Measurements from ENCODE around the gene NEU4. TPM values are rescaled to one million over a fixed set of nuclear protein-coding genes. Genes with fewer than 3 reads are reported as not detected.

The NEU4 gene
- total RNA-seq, 1 donor from 2014 or later = 0.88 TPM

DNA sequence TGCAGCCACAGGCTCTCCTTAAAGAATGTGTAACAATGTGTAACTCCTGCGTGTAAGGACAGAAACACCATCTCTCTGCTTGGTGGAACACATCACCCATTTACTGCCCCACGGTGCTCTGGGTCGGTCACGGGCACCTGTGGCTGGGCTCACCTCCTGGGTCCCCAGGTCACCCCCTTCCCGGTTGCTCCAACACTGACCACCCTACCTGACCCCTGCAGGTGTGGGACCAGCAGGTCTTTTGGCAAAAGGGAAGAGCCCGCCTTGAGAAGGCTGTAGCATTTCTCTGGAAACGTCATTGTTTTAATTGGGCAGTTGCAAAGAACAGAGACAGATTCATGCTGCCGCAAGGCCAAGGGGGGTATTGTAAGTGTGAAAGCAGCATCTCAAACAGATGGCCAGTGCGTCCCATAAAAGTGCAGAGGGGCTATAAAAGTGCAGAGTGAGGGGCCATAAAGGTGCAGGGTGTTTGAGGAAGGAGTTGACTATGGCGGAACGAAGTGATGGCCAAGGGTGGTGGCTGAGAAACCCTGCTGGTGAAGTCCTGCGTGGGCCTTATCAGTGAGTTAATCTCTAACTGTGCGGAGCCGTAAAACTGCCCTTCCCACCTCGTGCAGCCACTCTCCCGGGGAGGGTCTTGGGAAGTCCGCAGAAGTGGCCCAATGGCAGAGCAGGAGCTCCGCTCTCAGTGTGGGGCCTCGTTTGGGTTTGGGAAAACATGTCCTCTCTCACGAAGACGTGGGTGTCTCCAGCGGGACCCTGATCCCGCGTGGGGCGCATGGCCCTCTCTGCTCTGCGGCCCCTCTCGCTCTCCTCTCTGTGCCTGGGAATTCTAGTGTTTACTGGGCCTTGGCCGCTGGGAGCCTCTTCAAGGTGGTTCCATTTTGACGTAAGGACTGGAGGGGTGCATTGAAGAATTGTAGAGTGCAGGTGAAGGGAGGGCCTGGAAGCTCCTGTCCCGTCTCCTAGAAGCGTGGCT, 13.7 kb upstream of the NEU4 start:
- Mint-ChIP-seq H3K27ac (ENCODE audit: unreplicated experiment) (no peak overlapping the region), H3K27me3 (ENCODE audit: unreplicated experiment) (peaks cover 2% of the 10 kb centered on the region), H3K4me3 (ENCODE audit: unreplicated experiment) (no peak overlapping the region), H3K4me1 (ENCODE audit: low read depth, unreplicated experiment) (no peaks in the 10 kb centered on the region), H3K36me3 (ENCODE audit: unreplicated experiment) (peaks cover 13% of the 10 kb centered on the region), H3K9me3 (ENCODE audit: unreplicated experiment) (peaks cover 8% of the 10 kb centered on the region)
- no peak for DNase-seq
- TF ChIP-seq, protein P1, sequence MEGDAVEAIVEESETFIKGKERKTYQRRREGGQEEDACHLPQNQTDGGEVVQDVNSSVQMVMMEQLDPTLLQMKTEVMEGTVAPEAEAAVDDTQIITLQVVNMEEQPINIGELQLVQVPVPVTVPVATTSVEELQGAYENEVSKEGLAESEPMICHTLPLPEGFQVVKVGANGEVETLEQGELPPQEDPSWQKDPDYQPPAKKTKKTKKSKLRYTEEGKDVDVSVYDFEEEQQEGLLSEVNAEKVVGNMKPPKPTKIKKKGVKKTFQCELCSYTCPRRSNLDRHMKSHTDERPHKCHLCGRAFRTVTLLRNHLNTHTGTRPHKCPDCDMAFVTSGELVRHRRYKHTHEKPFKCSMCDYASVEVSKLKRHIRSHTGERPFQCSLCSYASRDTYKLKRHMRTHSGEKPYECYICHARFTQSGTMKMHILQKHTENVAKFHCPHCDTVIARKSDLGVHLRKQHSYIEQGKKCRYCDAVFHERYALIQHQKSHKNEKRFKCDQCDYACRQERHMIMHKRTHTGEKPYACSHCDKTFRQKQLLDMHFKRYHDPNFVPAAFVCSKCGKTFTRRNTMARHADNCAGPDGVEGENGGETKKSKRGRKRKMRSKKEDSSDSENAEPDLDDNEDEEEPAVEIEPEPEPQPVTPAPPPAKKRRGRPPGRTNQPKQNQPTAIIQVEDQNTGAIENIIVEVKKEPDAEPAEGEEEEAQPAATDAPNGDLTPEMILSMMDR (IDR thresholded peaks at IDR 0.05; ENCODE audit: partially characterized antibody, unreplicated experiment) = no peak

DNA sequence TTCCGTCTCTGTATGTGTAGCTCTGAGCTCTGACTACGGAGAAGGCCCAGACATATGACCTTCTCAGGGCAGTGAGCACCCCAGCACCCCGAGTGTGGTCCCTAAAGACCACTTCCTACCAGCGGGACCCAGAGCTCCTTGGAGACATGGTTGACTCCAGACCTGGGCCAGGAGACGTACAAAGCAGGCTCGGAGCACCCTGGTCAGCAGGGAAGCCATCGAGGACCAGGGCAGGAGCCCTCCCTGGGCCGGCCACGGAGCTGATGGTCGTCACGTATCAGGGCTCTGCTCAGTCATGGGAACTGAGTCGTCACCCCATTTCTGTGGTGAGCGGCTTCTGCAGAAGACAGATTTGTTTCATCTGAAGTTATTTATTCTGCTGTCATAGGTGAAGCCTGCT, 12.8 kb upstream of the NEU4 start:
- no peak overlapping the region for H3K4me3 Mint-ChIP-seq (ENCODE audit: unreplicated experiment)

DNA sequence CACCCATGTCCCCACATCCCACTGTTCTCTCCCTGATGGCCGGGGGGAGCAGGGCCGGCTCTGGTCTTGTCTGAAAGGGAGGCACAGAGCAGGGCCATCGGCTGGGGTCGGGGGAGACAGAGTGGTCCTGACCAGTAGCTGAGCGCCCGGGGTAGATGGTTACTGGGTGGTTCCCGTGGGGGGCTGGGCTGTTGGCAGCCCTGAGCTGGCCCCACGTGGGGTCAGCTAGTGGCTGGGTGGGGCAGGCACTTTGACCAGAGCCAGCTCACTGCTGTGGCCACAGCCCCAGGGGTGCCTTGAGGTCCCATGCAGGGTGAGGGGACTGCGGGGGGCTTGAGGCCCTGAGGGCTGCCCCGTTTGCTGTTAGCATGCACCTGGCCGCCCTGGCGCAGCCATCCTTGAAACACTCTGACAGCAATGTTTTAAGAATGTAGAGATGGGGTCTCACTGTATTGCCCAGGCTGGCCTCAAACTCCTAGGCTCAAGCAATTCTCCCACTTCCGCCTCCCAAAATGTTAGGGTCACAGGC, 12.3 kb upstream of the NEU4 start:
- H3K9me3 Mint-ChIP-seq (ENCODE audit: unreplicated experiment) = peaks cover 5% of the 10 kb centered on the region
- H3K27me3 Mint-ChIP-seq (ENCODE audit: unreplicated experiment) = peaks cover 2% of the 10 kb centered on the region
- no peaks in the 10 kb centered on the region for H3K4me1 Mint-ChIP-seq (ENCODE audit: low read depth, unreplicated experiment)
- TF ChIP-seq, protein P1 (IDR thresholded peaks at IDR 0.05; ENCODE audit: partially characterized antibody, unreplicated experiment) = no peak
- DNase-seq = peak; percentile 10
- H3K36me3 Mint-ChIP-seq (ENCODE audit: unreplicated experiment) = peaks cover 4% of the 10 kb centered on the region
- H3K27ac Mint-ChIP-seq (ENCODE audit: unreplicated experiment) = no peak overlapping the region
- H3K4me3 Mint-ChIP-seq (ENCODE audit: unreplicated experiment) = no peak overlapping the region

More for the DNA sequence above, 12.8 kb upstream of the NEU4 start:
- TF ChIP-seq, protein P1 (IDR thresholded peaks at IDR 0.05; ENCODE audit: partially characterized antibody, unreplicated experiment) = no peak
- H3K9me3 Mint-ChIP-seq (ENCODE audit: unreplicated experiment) = peaks cover 5% of the 10 kb centered on the region
- H3K27ac Mint-ChIP-seq (ENCODE audit: unreplicated experiment) = no peak overlapping the region
- no peaks in the 10 kb centered on the region for H3K4me1 Mint-ChIP-seq (ENCODE audit: low read depth, unreplicated experiment)
- H3K36me3 Mint-ChIP-seq (ENCODE audit: unreplicated experiment) = peaks cover 4% of the 10 kb centered on the region
- H3K27me3 Mint-ChIP-seq (ENCODE audit: unreplicated experiment) = peaks cover 2% of the 10 kb centered on the region
- DNase-seq = peak; percentile 6

DNA sequence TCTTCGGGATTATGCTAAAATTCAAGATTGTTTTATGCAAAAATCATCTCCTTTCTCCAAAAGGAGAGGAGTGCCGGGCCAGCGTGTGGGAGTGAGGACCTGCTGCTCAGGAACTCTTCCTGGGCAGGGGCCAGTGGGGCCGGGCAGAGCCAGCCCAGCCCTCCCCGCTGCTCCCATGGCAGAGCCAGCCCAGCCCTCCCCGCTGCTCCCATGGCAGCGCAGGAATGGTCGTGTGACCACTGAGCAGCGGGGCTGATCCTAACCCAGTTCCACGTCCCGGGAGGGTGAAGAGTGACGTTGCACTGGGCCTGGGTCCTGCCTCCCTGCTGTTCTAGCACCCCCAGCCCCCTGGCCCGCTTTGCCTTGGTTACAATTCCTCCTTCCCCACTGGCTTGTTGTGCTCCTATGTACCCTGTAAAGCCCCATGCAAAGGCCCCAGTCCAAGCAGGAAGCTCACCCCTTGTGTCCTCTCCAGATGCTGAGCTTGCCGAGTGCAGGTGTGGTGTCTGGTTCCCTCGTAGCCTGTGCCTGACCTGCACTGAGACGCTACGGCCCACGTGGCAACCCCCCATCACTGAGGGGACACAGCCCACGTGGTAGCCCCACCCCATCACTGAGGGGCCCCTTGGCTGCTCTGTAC, 11.4 kb upstream of the NEU4 start:
- DNase-seq = peak; percentile 12
- H3K4me1 Mint-ChIP-seq (ENCODE audit: low read depth, unreplicated experiment) = no peaks in the 10 kb centered on the region
- H3K4me3 Mint-ChIP-seq (ENCODE audit: unreplicated experiment) = no peak overlapping the region
- peaks cover 4% of the 10 kb centered on the region for H3K36me3 Mint-ChIP-seq (ENCODE audit: unreplicated experiment)
- TF ChIP-seq, protein P1 (IDR thresholded peaks at IDR 0.05; ENCODE audit: partially characterized antibody, unreplicated experiment) = no peak
- H3K27me3 Mint-ChIP-seq (ENCODE audit: unreplicated experiment) = peaks cover 2% of the 10 kb centered on the region
- no peak overlapping the region for H3K27ac Mint-ChIP-seq (ENCODE audit: unreplicated experiment)
- peaks cover 6% of the 10 kb centered on the region for H3K9me3 Mint-ChIP-seq (ENCODE audit: unreplicated experiment)

Data from glutamatergic neuron (in vitro differentiated cells).